RWPE1 (cell line): Measurements from ENCODE around the gene TAS2R31.

ENCODE experiments used
- CTCF ChIA-PET: fragments of 350-600 bp; sonication (Branson Sonifier 250); formaldehyde crosslinking; extraction: SDS; loops from one replicate; lab custom pipeline; 2021; lab: Yijun Ruan, JAX
- POLR2A ChIA-PET: fragments of 400-600 bp; formaldehyde crosslinking; extraction: SDS; loops from one replicate; lab custom pipeline; 2020; ENCODE audit warnings: antibody characterized with exemption; ENCODE audit not compliant: low non-redundant PET; lab: Yijun Ruan, JAX
- DNase-seq: peaks from one replicate; pipeline ENCODE4 v3.0.0; 2012; ENCODE audit warnings: low spot score
- H3K27ac ChIP-seq: fragments of 450-650 bp; 2 replicates; pipeline ENCODE4 v1.5.1; 2017
- CTCF ChIP-seq: fragments of 450-650 bp; conservative IDR thresholded peaks from 2 replicates; pipeline ENCODE4 v1.5.1; 2017; ENCODE audit warnings: low read depth, mild to moderate bottlenecking

TAS2R31 gene

GRCh38 chr12:11014234-11014633, 17.0 kb downstream of the TAS2R31 start:
- no peak for TF ChIP-seq CTCF
- ChIA-PET POLR2A (no interaction called here), CTCF (no interaction called here)
- DNase-seq, result no peak
- no peak overlapping the region for H3K27ac ChIP-seq

DNA sequence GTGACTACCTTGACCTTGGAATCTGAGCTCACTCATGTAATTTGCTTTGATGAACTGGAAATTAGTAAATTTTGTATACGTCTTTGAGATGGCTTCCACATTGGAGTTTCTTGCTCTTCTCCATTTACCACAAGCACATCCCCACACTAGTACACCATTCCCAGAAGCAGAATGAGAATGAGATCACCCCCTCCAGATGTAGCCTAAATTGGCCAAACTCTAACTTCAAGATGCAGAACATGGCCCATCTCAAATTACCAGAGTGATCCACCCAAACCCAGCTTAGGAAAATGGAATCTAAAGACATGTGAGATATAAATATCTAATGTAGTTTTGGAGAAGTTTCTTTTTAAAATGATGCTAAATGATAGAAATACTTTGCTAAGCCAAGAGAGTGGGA, 23.6 kb downstream of the TAS2R31 start:
- H3K27ac ChIP-seq, result no peak overlapping the region
- POLR2A ChIA-PET, result no interaction called here
- no peak for TF ChIP-seq CTCF
- CTCF ChIA-PET, result no interaction called here
- no peak for DNase-seq

DNA sequence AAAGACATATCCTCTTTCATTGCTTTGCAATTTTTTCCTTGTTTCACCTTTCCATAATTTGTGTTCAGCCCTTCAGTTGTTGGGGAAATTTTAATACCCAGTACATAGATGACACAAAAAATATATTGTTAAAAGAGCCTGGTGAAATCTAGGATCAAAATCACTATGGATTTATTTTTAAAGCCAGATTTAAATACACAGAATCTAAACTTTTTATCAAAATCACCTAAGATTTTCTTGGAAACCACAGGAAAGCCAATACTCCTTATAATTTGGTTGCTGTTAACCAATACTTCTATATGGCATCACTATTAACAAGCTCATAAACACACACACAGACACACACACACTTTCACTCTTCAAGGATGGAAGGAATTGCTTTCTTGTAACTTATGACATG, 33.0 kb downstream of the TAS2R31 start, which contains the start of gene TAS2R20:
Gene TAS2R20, minus strand, starts transcription at position 101 of the 400 bp plus-strand sequence. CDS start 429 bp downstream, outside the sequence.
- TF ChIP-seq CTCF, result no peak
- POLR2A ChIA-PET, result no interaction called here

DNA sequence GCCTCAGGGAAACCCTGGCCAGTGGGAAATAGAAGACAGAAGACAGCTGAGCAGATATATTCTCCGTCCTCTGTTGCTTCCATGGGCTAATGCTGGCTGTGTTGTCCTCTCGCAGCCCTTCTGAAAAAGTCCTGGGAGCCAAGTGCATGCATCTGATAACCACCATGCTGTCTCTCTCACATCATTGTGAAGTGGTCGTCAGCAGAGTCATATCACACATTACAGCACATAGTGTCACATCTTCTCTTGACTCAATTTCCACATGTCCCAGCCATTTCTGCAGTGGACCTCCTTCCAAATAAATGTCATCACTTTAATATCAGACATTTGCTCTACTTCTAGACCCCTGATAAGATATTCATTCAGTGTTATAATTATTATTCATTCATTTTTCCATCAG, 36.9 kb downstream of the TAS2R31 start:
- no peak for TF ChIP-seq CTCF
- CTCF ChIA-PET, result no interaction called here
- no peak for DNase-seq
- no peak overlapping the region for H3K27ac ChIP-seq
- POLR2A ChIA-PET, result no interaction called here

More for the DNA sequence above, 33.0 kb downstream of the TAS2R31 start, which contains the start of gene TAS2R20:
- CTCF ChIA-PET, result interaction anchor here (0.8 kb wide), 1 partner anchor 96 kb away, joined by 5 read pairs; no protein-coding TSS in a partner anchor
- H3K27ac ChIP-seq, result no peak within 1 kb of the TSS
- DNase-seq, result no peak

DNA sequence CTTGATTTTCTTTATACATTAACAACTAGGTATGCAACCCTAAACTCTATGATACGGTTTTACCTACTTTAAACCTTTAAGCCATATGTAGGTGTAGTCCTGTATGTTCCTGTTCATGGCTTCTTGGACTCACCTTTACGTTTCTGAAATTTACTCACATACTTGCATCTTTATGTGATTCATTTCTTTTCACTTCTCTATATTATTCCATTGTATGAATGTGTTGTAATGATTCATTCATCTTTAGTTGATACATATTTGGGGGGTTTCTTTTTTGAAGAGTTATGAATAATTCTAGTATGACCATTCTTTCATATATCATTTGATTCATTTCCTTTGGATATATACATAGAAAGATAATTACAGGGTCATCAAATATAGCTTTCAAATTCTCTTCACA, 42.1 kb downstream of the TAS2R31 start:
- H3K27ac ChIP-seq, result no peak overlapping the region
- no peak for TF ChIP-seq CTCF
- DNase-seq, result no peak
- CTCF ChIA-PET, result interaction anchor here (0.6 to 0.7 kb wide), 3 partner anchors 118 to 874 kb away, joined by 3 read pairs; no protein-coding TSS in a partner anchor
- POLR2A ChIA-PET, result no interaction called here

DNA sequence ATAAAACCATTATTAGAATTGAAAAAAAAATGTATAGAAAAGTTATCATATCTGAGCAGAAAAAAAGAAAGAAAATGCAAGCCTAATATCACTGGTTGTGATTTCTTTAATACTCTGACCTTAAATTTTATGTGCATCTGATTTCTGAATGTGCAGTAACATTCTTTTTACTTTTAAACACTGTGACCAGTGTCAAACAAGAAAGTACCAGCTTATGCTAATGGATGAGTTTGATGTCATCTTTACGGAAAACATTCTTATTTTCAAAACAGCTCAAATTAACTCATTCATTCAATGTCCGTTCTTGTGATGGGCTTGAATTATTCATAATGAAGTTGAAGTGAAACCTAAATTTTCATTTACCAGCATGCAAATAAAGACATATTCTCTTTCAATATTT, 44.4 kb downstream of the TAS2R31 start, which contains the start of gene TAS2R50:
Gene TAS2R50, minus strand, starts transcription at position 101 of the 400 bp plus-strand sequence. Its CDS starts 52 bp downstream, at position 49.
- TF ChIP-seq CTCF, result no peak
- no peak within 1 kb of the TSS for H3K27ac ChIP-seq
- DNase-seq, result no peak
- POLR2A ChIA-PET, result no interaction called here
- CTCF ChIA-PET, result no interaction called here
